ENCODE data around the gene RNU5B-1.

- no peak for TF ChIP-seq EZH2 (IDR thresholded peaks at IDR 0.05)
- TF ChIP-seq, protein P1, sequence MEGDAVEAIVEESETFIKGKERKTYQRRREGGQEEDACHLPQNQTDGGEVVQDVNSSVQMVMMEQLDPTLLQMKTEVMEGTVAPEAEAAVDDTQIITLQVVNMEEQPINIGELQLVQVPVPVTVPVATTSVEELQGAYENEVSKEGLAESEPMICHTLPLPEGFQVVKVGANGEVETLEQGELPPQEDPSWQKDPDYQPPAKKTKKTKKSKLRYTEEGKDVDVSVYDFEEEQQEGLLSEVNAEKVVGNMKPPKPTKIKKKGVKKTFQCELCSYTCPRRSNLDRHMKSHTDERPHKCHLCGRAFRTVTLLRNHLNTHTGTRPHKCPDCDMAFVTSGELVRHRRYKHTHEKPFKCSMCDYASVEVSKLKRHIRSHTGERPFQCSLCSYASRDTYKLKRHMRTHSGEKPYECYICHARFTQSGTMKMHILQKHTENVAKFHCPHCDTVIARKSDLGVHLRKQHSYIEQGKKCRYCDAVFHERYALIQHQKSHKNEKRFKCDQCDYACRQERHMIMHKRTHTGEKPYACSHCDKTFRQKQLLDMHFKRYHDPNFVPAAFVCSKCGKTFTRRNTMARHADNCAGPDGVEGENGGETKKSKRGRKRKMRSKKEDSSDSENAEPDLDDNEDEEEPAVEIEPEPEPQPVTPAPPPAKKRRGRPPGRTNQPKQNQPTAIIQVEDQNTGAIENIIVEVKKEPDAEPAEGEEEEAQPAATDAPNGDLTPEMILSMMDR (IDR thresholded peaks at IDR 0.05), result no peak
Measured at GRCh38 chr15:65328506-65329287, 24.2 kb downstream of the RNU5B-1 start.

Data from neural progenitor cell (in vitro differentiated cells).